ENCODE measurements around the gene SHC4.
A peak's percentile ranks its signal among the peaks of the same experiment; 100 is the strongest.

Gene SHC4

DNA sequence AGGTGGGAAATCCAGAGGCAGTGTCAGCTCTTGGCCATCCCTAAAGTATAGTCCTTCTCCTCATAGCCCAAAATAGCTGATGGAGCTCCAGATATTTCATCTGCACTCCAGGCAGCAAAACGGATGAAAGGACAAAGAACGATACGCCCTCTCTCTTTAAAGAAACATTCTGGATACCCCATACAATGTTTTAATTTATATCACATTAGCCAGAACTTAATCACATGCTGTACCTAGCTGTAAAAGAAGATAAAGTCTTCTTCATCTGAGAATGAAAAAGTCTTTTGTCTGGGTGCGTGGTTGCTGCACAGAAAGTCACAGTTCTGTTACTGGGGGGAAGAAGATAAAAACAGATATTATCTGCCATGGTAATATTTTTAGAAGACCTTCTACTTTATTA is 4.3 kb upstream of the SHC4 start:
- DNase-seq (ENCODE audit: low spot score): no peak

DNA sequence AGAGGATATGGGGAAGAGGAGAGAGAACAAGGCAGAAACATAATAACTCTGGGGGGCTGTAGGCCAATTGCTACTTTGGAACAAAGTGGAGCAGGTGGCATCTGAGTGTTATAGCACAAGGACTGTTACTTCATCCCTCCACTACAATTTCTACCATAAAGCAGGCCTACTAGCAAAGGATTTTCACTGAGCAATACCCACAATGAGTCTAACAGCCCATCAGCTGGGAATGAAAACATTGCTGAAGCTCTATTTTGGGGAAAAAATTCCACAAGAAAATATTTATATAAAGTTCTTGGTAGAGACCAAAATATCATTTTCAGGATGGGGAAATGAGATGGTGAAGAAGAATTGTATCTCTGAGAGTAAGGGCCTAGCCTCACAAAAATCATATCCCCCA is 3.6 kb upstream of the SHC4 start:
- DNase-seq (ENCODE audit: low spot score): no peak

DNA sequence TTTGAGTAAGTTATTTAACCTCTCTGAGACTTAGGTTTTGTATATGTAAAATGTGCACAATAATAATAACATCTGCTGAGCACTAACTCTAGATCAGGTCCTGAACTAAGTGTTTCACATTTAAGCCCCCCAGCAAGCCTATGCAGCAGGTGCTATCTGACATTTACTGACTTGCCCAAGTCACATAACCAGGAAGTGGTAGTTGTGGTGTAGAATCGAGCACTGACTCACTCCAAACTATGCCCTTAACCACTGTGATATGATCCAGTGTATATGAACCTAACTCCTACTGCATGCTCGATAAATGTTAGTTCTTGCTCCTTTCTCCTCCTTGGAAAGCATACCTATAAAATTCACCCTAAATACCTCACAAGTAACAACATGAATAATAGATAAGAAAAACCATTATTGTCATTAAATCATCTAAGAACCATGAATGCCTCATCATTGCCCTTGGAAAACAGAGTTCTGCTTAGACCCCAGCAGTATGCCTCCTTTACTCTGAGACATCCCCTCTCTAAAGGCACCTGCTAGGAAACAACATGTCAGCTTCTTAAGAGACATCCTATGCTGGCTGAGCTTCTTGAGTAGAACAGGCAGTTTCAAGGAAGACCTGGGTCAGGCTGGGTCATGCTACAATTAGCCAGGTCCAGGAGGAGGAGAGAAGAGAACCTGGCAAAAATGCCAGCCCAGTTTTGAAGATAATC is 3.0 kb upstream of the SHC4 start:
- no peak for DNase-seq (ENCODE audit: low spot score)

DNA sequence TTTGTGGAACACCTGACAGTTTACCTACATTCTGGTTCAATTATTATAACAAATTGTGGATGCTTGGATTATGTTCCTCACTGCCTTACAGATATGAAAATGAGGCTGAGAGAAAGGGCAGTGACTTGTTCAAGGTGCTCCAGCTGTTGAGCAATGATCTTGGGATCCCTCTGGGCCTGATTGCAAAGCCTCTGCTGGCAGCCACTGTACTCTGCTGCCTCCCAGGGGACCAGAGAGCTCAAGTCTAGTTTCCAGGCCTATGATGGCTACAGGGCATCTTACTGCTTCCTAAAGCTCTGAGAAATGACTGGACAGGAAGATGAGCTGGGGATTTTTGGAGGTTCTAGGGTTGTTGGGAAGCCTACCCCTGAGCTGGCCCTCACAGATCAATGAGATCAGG is 2.3 kb upstream of the SHC4 start:
- DNase-seq (ENCODE audit: low spot score): no peak

DNA sequence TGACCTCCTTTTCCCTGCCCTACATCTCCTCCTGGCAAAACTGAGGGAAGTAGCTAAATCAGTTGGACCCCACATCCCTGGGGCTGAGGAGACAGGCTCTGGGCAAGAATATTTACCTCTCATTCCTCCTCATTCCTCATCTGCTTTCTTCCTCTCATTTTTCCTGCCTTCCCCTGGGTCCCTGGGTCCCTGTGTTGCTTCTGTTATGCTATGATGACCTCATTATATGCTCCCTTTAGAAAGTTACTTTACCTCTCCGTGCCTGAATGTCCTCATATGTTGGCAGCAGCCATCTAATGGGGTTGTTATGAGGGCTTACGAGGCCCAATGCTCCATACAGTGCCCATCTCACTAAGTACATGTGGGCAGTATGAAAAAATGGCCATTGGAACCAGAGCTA is 1.2 kb upstream of the SHC4 start:
- DNase-seq (ENCODE audit: low spot score): no peak

DNA sequence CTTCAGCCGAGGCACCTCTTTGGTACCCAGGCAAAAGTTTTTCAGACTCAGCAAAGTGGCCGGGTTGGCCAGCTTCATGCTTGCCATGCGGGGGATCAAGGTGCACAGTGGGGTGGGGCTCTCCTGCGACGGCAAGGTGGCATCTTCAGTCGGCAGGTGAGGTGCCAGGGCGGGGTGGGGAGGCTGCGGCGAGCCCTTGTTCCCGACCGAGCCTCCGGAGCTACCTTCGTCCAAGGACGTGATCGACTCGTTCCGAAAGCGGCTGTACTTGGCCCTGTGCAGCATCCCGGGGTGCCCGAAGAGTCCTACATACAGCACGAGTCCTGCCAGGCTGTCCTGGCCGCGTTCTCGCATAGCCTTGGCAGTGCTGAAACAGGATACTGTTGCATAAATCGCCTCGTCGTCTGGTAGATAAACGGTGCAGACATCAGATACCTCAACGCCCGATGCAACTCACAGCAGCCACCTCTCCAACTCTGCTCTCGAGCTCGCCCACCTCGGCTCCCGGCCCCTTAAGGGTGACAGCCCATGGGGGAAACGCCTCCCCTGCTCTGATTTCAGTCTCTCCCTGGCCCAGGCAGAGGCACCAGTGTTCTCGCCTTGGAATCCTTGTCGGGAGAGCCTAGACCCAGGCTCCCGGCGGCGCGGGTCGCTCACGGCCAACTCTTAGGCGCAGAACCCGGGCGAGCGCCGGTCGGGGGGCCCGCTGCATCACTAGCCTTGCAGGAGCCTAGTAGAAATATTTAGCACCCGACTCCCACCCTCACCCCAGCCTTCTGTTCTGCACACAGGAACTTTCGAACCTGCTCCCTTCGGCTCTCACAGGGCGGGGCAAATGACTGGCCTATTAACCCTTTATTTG is 826 bp downstream of the SHC4 start:
- DNase-seq (ENCODE audit: low spot score): peak; percentile 38

DNA sequence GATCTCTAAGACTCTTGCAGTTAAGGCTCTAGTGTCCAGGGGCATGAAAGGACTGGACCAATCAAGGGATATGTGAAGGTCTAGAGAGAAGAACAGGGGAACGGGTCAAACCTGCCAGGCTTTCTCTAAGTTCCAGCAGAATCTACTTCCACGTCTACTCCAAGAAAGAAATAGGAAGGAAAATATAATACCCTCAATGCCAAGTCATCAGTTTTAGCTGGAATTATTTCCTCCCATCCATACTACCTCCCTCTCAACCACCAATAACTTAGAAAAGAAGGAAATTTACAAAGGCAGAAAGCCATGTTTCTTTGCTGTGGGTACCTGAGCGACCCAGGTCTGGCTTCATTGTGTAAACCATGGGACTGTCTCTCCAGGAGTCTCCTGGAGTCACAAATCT is 7.8 kb downstream of the SHC4 start:
- no peak for DNase-seq (ENCODE audit: low spot score)

DNA sequence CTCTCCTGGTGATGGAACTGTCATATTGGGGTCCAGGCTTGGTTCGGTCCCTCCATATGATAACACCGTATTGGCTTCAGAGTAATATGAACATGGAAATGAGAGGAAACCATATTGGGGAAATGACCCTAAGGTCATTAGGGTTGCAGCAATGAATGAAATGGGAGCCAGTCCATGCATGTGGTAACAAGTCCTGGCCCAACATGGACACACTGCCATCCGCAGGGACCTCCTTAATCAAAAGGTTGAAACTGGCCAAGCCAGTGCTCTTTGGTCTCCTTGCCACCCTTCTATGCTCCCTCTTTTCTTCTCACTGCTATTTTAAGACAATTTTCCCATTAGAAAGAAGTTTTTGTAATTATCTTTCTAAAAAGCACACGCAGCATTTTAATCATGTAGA is 8.3 kb downstream of the SHC4 start:
- no peak for DNase-seq (ENCODE audit: low spot score)

DNA sequence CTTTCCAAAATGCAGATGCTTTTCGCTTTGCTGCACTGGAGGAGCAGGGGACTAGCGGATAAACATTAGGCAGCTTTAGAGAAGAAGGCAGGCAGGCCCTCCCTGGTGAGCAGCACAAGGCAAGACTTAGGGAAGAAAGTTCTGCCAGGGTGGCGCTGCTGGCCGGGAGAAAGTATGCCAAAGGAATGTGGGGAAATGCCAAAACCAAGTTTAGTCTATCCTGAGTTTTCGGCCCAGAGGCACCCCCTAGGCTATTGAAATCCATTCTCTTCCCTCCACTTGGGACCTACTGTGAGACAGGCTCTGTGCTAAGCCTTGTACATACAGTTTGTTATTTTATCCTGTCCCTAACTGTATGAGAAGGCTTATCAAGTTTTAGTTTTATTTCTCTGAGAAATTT is 9.2 kb downstream of the SHC4 start:
- no peak for DNase-seq (ENCODE audit: low spot score)

DNA sequence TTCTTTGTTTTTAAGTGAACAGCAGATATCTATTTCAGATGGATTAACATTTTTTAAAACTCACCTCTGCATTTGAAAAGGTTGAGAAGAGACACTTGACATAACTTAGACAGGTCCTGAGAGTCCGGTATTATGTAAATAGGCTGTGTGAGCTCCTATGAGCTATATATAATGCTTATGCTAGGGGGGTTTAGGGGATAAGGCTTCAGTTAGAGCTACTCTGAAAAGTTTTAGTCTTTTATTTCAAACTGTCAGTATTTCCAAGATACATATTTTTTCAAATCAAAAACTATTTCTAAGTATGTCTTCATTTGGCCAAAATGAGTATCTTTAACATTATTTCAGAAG is 16.9 kb downstream of the SHC4 start:
- DNase-seq (ENCODE audit: low spot score): no peak

DNA sequence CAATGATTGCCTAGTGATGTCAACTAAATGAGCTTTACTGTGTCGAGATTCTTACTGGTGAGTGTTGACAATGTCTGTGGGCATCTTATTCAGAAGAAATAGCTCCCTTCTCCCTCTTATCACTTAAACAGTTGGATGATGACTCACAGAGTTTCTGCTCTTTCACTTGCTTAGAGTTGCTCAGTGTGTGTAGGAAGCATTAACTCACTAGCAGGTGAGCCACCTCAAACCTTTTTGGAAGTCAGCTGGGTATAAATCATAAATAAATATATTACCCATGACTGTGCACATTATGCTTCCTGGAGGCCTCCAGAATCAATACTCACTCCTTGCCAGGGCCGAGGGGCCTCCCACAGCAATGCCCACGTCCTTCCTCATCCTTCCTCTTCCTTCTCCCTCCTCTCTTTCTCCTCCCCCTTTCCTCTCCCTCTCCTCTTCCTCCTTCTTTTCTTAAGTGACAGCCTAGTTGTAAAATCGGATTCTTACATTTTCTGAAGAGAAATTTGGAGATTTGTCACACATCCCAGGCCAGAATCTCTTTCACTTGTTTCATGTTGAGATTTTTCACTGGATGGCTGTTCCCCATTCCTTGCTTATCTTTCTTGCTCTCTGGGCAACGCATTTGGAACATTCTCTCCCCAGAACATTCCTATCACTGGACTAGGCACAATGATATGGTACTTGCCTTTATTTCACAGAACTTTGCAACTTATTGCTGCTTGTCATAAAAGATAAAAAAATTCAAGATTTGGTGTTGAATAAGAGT is 17.5 kb downstream of the SHC4 start:
- no peak for DNase-seq (ENCODE audit: low spot score)

DNA sequence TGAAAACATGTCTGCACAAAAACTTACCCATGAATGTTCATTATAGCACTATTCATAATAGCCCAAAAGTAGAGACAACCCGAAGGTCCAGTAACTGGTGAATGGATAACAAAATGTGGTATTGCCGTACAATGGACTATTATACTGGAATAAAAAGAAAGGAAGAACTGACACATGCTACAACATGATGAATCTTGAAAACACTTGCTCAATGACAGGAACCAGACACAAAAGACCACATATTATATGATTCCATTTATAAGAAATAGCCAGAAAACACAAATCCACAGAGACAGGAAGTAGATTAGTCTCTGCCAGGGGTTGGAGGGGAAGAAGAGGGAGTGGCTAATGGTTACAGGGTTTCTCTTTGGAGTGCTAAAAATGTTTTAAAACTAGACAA is 18.3 kb downstream of the SHC4 start:
- no peak for DNase-seq (ENCODE audit: low spot score)

DNA sequence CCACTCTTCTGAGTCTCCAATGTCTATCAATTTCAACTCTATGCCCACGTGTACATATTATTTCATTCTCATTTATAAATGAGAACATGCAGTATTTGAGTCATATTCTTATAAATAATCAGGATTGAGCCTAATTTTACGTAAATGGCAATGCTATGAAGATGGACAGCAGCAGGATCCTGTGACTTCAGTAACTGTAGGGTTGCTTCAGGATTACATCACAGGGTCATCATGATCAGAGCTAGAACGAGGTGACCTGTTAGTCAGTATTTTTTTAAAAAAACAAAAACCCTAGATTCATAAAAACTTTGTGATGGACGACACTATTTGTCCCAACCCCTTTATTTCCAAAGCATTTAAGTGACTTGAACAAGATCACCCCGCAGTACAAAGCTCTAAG is 21.8 kb downstream of the SHC4 start:
- no peak for DNase-seq (ENCODE audit: low spot score)

DNA sequence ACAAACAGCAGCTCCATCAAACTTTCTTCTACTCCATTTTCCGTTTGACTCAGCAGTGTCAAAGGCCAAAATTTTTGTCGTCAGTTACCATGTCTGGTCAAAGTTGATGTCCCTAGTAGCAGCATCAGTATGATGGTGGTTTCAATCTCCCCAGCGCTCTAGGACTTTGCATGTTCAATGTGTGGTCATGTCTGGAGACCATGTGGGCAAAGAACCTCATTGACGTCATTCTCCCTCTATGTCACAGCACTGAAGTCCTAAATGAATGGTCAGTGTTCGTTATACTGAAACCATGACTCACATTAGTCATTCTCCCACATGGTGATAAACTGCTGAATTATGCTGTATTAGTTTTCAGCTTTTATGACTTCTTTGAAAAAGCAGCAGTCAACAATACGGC is 23.2 kb downstream of the SHC4 start:
- no peak for DNase-seq (ENCODE audit: low spot score)

DNA sequence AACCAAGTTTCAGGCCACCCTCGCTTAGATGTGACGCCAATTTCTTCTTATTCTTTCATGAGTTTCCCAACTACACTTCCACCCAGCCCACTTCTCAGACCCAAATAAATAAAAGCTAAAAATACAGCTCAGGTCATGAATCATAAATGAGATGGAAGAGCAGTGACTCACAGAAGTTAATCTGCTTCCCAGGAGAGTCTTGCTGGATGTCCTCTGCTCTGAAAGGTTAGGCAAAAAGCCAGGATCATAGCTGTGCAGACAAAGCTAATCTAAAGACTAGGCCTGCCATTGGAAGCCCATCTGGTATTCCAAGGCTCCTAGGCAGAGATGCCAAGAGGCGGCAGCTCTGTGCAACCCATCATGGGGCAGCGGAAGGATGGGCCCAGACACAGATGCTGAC is 24.1 kb downstream of the SHC4 start:
- no peak for DNase-seq (ENCODE audit: low spot score)

DNA sequence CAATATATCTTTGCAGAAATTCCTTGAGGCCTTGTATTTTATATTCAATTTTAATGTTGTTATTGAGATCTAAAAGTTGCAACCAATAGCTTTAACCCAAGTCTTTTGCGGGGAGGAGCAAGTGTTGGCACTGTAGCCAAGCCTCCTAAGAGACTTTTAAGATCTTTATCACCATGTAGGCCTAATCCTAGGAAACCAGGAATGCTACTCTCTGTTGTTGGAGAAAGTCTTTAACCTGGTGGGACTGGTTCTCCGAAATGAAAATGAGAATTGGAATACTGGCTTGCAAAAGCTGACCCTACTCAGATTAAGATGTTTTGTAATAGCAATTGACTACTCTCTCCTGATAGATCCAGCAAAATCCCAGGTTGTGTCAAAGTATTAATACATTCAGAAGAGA is 25.8 kb downstream of the SHC4 start:
- no peak for DNase-seq (ENCODE audit: low spot score)

DNA sequence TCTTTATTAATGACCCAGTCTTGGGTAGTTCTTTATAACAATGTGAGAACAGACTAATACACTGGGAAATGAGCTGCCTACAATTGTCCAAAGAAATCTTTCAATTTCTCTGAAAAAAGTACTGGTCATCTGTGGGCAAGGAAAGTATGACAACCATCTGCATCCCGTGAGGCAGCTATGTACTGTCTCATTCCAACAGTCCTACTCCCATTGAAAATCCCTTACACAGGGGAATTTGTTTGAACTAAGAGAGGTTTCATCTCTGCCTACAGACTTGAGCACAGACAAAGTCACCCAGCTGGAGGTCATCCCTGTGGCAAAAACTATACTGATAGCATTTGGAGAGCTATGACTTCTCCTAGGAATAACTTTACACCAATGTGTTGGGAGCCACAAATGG is 27.1 kb downstream of the SHC4 start:
- no peak for DNase-seq (ENCODE audit: low spot score)

DNA sequence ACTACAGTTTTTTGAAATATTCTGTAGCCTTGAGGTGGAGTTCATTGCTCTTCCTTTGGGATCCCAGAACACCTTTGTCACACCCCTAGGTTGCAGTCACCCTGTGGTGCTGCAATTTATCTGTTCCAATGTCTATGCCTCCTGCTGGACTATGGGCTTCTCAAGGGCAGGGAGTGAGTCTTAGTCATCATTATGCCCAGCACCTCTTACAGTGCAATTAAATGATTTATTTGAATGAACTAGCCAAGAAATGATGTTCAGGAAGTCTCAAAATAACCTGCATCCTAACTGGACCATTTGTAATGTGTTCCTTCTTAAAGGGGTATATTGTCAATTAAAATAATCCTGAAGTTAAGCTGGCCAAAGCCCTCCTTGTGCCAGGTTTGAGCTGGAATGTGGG is 28.5 kb downstream of the SHC4 start:
- no peak for DNase-seq (ENCODE audit: low spot score)

DNA sequence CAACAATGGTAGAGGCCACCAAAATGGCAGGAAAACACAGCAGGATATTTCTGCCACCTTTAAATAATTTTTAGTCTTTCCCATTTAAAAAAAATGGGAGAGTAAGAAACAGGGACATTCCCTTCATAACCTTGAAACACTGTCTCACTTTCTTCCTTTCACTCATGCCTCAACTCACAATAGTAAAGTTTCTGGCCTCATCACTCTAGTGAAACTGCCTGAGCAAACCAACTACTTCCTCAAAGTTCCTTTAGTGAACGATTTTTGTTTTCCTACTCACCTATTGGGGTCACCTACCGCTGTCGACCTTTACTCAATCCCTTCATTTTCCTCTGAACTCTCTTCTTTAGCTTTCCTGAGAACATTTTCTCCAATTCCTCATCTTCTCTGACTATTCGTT is 33.0 kb downstream of the SHC4 start:
- no peak for DNase-seq (ENCODE audit: low spot score)

DNA sequence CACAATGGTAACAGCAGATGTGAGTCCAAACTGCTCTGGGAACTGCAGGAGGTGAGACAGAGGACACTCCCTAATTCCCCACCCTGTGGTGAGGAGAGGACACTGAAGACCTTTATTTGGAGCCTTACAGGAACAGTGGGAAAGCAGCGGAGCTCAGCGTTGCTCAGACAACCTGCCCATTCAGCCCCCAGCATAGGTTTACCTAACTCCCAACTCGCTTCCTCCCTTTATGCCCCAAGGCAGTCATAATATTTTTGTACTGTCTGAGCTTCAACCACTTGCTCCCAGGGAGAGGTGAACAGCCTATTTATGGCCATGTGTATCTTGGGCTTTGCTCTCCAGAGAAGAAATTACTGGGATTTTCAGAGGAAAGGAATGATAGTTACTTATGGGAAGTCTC is 34.1 kb downstream of the SHC4 start:
- no peak for DNase-seq (ENCODE audit: low spot score)

DNA sequence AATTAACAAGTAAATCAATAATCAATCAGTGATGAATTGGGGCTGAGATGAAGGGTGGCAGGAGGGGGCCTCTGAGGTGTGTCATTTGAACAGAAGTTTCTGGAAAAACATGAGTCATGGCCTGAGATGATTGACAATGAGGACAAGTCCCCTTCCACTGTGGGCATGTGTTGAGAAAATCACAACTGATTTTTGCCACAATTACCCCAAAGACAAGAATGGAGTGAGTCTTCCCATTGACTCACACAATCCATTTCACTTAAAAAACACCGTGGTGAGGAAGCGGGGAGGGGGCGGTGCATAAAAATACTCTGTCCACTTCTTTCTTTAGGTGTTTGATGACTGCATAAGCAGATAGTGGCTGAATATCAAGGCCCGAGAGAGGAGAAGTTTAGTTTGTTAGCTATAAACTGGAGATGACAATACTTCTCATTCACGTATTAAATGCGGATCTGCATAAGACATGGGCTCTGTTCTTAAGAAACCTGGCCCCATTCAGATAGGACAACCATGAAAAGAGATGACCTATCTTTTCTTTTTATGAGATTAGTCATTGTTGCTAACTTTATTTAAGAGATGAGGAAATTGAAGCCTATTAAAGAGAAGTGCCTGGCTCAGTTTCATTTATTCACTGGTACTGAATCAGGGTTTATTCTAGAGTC is 34.7 kb downstream of the SHC4 start:
- no peak for DNase-seq (ENCODE audit: low spot score)

DNA sequence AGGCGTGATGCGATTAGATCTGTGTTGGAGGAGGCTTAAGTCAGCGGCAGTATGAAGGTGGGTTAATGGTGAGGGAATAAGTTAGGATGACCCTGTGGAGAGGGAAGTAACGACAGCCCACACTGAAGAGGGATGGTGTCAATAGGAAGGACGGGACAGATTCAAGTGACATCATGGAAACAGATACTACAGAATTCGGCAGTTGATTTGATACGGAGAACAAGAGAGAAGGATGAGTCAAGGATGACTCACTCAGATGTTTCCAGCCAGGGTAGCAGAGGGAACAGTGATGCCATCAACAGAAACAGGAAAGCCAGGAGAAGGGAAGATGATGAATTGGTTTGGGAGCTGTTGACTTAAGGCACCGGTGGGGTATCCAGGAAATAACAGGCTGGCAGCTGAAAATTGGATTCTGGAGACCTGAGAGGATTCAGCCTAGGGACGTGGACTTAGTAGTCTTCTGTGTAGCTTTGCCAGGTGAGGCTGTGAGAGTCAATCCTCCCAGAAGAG is 38.0 kb downstream of the SHC4 start:
- peak; percentile 69 for DNase-seq (ENCODE audit: low spot score)

All from Ammon's horn (tissue), 1 donor.